Measurements from ENCODE around the gene SLC25A6. TPM values are rescaled to one million over a fixed set of nuclear protein-coding genes. Genes with fewer than 3 reads are reported as not detected.

Gene SLC25A6
- total and polyA plus RNA-seq, 9 of the 15 experiments (the other 6 are each of a cell fraction or from before 2014, with no cell fraction given) = 24.6 to 330 (median 129) TPM

DNA sequence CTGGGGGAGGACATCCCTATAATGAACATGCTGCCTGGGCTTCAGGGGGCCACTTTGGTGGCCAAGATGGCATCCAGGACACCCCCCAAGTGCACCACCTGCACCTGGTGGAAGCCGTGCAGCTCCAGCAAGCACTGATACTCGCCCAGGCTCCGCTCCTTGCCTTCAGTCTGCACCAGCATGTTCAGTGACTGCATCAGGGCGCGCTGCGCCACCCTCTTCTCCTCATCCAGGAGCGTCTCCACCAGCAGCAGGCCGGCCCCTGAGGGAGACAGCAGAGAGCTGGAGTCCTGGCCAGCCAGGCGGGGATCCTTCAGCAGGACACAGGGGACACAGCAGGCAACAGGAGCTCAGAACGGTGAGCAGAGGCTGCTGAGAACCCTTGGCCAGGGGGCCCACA, 11.3 kb upstream of the SLC25A6 start:
- no peak for ATAC-seq
- 98% methylated on average over 5 of the region's 10 CpGs for WGBS (ENCODE audit: insufficient coverage, low coverage, missing lambda C conversion rate)
- peaks cover 34% of the 10 kb centered on the region; the same call in 2 of the 3 replicates for H3K36me3 ChIP-seq (ENCODE audit: control insufficient read depth, insufficient read depth, low read length)

GRCh38 chrX:1401611-1402430, 9.9 kb upstream of the SLC25A6 start:
- Histone ChIP-seq H3K79me2 (ENCODE audit: control insufficient read depth, insufficient read depth, low read length) (no peaks in the 10 kb centered on the region), H3K27ac (ENCODE audit: extremely low read depth, low read depth, low read length) (no peak overlapping the region), H2AFZ (ENCODE audit: low read depth, low read length) (no peak overlapping the region), H3K36me3 (ENCODE audit: control insufficient read depth, insufficient read depth, low read length) (peaks cover 28% of the 10 kb centered on the region; the same call in 2 of the 3 replicates), H3K4me3 (no peak overlapping the region), H3K9me3 (replicated peaks; ENCODE audit: control insufficient read depth, insufficient read depth, low read depth, low read length) (no peaks in the 10 kb centered on the region), H3K27me3 (ENCODE audit: control insufficient read depth in 2 of 2, insufficient read depth in 2 of 2, low read length in 2 of 2) (no peaks in the 10 kb centered on the region), H3K9me1 (ENCODE audit: control insufficient read depth, insufficient read depth, low read length) (no peaks in the 10 kb centered on the region), H4K20me1 (replicated peaks; ENCODE audit: control insufficient read depth, insufficient read depth, low read length) (no peaks in the 10 kb centered on the region), H3K4me2 (ENCODE audit: insufficient read depth, low read length) (no peak overlapping the region), H3K9ac (ENCODE audit: insufficient read depth in 1 of 2, low read depth in 2 of 2, low read length in 2 of 2) (peak overlapping the region in 1 of 2 experiments; percentile 35; a peak in 1 of 4 replicates), H3K4me1 (replicated peaks in 1 of 2; ENCODE audit: control insufficient read depth in 2 of 2, insufficient read depth in 2 of 2, low read length in 2 of 2) (peaks cover 2 to 12% of the 10 kb centered on the region in 2 experiments; a peak in 3 of 5 replicates)
- TF ChIP-seq NR3C1 (CRISPR knock-in tag; IDR thresholded peaks at IDR 0.05) (no peak), POLR2G (IDR thresholded peaks at IDR 0.05; ENCODE audit: low read depth, low read length) (peak; percentile 62)
- ChIA-PET POLR2A (no interaction called here), CTCF (ENCODE audit: low intra/inter-chr PET ratio) (no interaction called here)
- WGBS (ENCODE audit: insufficient coverage, low coverage, missing lambda C conversion rate) = 100% methylated on average over 2 of the region's 30 CpGs
- in situ Hi-C loops (cut with MboI) (no loop called here), intact Hi-C loops (cut with micrococcal nuclease) (no loop called here)
- FAIRE-seq = no peak
- no TSS peak for BruUV-seq (replicated peaks)
- no peak; the same call in 2 of the 3 replicates for ATAC-seq
- no peak for DNase-seq (ENCODE audit: extremely low read depth in 1 of 4, low spot score in 3 of 4)

More for the DNA sequence above, 11.3 kb upstream of the SLC25A6 start:
- no peak overlapping the region for H3K4me3 ChIP-seq
- H3K9me3 ChIP-seq (replicated peaks; ENCODE audit: control insufficient read depth, insufficient read depth, low read depth, low read length) = no peaks in the 10 kb centered on the region
- peaks cover 2 to 12% of the 10 kb centered on the region in 2 experiments; a peak in 3 of 5 replicates for H3K4me1 ChIP-seq (replicated peaks in 1 of 2; ENCODE audit: control insufficient read depth in 2 of 2, insufficient read depth in 2 of 2, low read length in 2 of 2)
- TF ChIP-seq CCAR2 (IDR thresholded peaks at IDR 0.05; ENCODE audit: low read depth, low read length) (no peak), ERF (CRISPR knock-in tag; IDR thresholded peaks at IDR 0.05) (no peak), BHLHE40 (IDR thresholded peaks at IDR 0.05; ENCODE audit: low read length) (no peak), POLR2G (IDR thresholded peaks at IDR 0.05; ENCODE audit: low read depth, low read length) (peak; percentile 47; the same call in 1 of the 2 replicates)
- intact Hi-C loops (cut with micrococcal nuclease) (no loop called here), in situ Hi-C loops (cut with MboI) (no loop called here)
- DNase-seq (ENCODE audit: extremely low read depth in 1 of 4, low spot score in 3 of 4) (no peak), FAIRE-seq (no peak)
- ChIA-PET CTCF (ENCODE audit: low intra/inter-chr PET ratio) (no interaction called here), POLR2A (no interaction called here)
- H3K27ac ChIP-seq (ENCODE audit: extremely low read depth, low read depth, low read length) = no peak overlapping the region
- no peak overlapping the region for H2AFZ ChIP-seq (ENCODE audit: low read depth, low read length)
- H3K4me2 ChIP-seq (ENCODE audit: insufficient read depth, low read length) = no peak overlapping the region
- H3K79me2 ChIP-seq (ENCODE audit: control insufficient read depth, insufficient read depth, low read length) = no peaks in the 10 kb centered on the region
- no peaks in the 10 kb centered on the region for H3K9me1 ChIP-seq (ENCODE audit: control insufficient read depth, insufficient read depth, low read length)
- H3K9ac ChIP-seq (ENCODE audit: insufficient read depth in 1 of 2, low read depth in 2 of 2, low read length in 2 of 2) = no peak overlapping the region
- no peaks in the 10 kb centered on the region for H3K27me3 ChIP-seq (ENCODE audit: control insufficient read depth in 2 of 2, insufficient read depth in 2 of 2, low read length in 2 of 2)
- no TSS peak for BruUV-seq (replicated peaks)
- no peaks in the 10 kb centered on the region for H4K20me1 ChIP-seq (replicated peaks; ENCODE audit: control insufficient read depth, insufficient read depth, low read length)

Measured in K562 (cell line).